Neural crest cell (in vitro differentiated cells): Measurements from ENCODE around the gene RPTOR. TPM values are rescaled to one million over a fixed set of nuclear protein-coding genes. Genes with fewer than 3 reads are reported as not detected.

Experiments used
- DNase-seq: peaks from one replicate; pipeline ENCODE4 v3.0.0; 2021; ENCODE audit warnings: low read depth, mixed read lengths, low spot score
- H3K27ac Mint-ChIP-seq: one replicate; pipeline ENCODE4 v1.8.0; 2021; ENCODE audit warnings: mild to moderate bottlenecking, mixed read lengths; ENCODE audit not compliant: unreplicated experiment
- H3K27me3 Mint-ChIP-seq: 2 replicates; pipeline ENCODE4 v1.8.0; 2021; ENCODE audit warnings: low read depth, mild to moderate bottlenecking, mixed read lengths
- H3K36me3 Mint-ChIP-seq: 2 replicates; pipeline ENCODE4 v1.8.0; 2021; ENCODE audit warnings: low read depth, mild to moderate bottlenecking, mixed read lengths
- H3K4me1 Mint-ChIP-seq: 2 replicates; pipeline ENCODE4 v1.8.0; 2021; ENCODE audit warnings: mixed read lengths
- H3K4me3 Mint-ChIP-seq: one replicate; pipeline ENCODE4 v1.8.0; 2021; ENCODE audit warnings: mild to moderate bottlenecking, mixed read lengths
- H3K9me3 Mint-ChIP-seq: 2 replicates; pipeline ENCODE4 v1.8.0; 2021; ENCODE audit warnings: mixed read lengths
- total RNA-seq: library from RNA; stranded (reverse); gene quantifications from 2 replicates; pipeline ENCODE4 v1.2.1, GENCODE V29; 2021
- TF ChIP-seq, protein P1 (sequence below): fragments of 200-600 bp; sonication (generic); conservative IDR thresholded peaks from 2 replicates; pipeline ENCODE4 v1.5.0; 2021; ENCODE audit warnings: antibody characterized with exemption, mild to moderate bottlenecking

The RPTOR gene
- total RNA-seq, 1 donor from 2014 or later: 41.1 TPM

DNA sequence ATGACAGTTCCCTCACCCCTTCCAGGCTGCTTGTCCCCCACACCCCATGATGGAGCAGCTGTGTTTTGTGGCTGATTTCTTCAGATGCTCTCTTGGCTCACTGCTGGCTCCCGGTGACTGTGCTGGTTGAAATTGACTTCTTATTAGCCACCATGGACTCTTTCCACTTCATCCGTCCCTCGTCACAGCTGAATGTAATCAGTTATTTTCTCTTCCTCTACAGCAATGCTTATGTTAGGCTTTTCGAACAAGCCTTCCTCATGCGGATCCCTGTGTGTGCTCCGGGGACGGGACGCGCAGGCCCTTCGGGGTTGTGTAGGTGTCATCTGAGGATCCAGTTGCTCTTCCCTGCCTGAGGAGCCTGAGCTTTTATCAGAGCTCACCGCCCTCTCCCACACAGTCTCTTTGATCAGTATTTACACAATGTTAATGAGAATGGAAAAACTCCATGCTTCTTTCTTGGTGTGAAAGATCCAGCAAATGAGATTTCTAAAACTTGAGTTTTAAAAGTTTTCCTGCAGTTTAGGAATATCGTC lies 87.5 kb downstream of the RPTOR start:
- no peak for DNase-seq
- no peak overlapping the region for H3K4me3 Mint-ChIP-seq
- peaks cover 2% of the 10 kb centered on the region for H3K36me3 Mint-ChIP-seq
- no peak overlapping the region for H3K27ac Mint-ChIP-seq
- TF ChIP-seq, protein P1, sequence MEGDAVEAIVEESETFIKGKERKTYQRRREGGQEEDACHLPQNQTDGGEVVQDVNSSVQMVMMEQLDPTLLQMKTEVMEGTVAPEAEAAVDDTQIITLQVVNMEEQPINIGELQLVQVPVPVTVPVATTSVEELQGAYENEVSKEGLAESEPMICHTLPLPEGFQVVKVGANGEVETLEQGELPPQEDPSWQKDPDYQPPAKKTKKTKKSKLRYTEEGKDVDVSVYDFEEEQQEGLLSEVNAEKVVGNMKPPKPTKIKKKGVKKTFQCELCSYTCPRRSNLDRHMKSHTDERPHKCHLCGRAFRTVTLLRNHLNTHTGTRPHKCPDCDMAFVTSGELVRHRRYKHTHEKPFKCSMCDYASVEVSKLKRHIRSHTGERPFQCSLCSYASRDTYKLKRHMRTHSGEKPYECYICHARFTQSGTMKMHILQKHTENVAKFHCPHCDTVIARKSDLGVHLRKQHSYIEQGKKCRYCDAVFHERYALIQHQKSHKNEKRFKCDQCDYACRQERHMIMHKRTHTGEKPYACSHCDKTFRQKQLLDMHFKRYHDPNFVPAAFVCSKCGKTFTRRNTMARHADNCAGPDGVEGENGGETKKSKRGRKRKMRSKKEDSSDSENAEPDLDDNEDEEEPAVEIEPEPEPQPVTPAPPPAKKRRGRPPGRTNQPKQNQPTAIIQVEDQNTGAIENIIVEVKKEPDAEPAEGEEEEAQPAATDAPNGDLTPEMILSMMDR: no peak
- H3K4me1 Mint-ChIP-seq: peaks cover 22% of the 10 kb centered on the region
- no peaks in the 10 kb centered on the region for H3K27me3 Mint-ChIP-seq
- peaks cover 3% of the 10 kb centered on the region for H3K9me3 Mint-ChIP-seq

DNA sequence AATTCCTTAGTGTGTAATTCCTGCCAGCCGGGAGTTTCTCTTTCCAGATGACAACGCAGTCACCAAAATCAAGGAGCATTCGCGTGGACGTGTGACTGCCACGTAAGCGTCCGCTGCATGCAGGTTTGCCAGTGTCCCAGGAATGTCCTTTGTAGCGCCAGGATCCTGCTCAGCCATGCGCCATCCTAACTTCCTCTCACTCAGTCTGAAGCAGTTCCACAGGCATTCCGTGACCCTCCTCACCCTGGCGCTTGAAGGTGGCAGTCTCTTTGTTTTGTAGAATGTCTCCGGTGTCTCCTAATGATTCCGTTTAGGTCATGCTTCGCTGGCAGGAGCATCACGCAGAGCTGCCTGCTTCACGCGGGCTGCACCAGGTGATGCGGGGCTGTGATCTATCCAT lies 88.6 kb downstream of the RPTOR start:
- H3K9me3 Mint-ChIP-seq: peaks cover 3% of the 10 kb centered on the region
- H3K36me3 Mint-ChIP-seq: no peaks in the 10 kb centered on the region
- H3K4me3 Mint-ChIP-seq: no peak overlapping the region
- no peak overlapping the region for H3K27ac Mint-ChIP-seq
- no peaks in the 10 kb centered on the region for H3K27me3 Mint-ChIP-seq
- no peak for DNase-seq
- peaks cover 31% of the 10 kb centered on the region for H3K4me1 Mint-ChIP-seq
- TF ChIP-seq, protein P1: no peak

DNA sequence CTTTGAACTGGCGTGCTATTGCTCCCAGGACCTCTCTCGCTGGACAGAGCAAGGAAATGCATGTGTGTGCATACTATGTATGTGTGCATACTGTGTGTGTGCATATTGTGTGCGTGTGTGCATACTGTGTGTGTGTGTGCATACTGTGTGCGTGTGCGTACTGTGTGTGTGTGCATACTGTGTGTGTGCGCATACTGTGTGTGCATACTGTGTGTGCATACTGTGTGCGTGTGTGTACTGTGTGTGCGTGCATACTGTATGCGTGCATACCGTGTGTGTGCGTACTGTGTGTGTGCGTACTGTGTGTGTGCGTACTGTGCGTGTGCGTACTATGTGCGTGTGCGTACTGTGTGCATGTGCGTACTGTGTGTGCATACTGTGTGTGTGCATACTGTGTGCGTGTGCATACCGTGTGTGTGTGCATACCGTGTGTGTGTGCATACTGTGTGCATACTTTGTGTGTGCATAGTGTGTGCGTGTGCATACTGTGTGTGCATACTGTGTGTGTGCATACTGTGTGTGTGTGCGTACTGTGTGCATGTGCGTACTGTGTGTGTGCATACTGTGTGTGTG lies 89.4 kb downstream of the RPTOR start:
- Mint-ChIP-seq H3K27ac (no peak overlapping the region), H3K9me3 (peaks cover 3% of the 10 kb centered on the region), H3K36me3 (no peaks in the 10 kb centered on the region), H3K4me3 (no peak overlapping the region), H3K4me1 (peaks cover 37% of the 10 kb centered on the region), H3K27me3 (no peaks in the 10 kb centered on the region)
- no peak for DNase-seq
- TF ChIP-seq, protein P1: no peak

DNA sequence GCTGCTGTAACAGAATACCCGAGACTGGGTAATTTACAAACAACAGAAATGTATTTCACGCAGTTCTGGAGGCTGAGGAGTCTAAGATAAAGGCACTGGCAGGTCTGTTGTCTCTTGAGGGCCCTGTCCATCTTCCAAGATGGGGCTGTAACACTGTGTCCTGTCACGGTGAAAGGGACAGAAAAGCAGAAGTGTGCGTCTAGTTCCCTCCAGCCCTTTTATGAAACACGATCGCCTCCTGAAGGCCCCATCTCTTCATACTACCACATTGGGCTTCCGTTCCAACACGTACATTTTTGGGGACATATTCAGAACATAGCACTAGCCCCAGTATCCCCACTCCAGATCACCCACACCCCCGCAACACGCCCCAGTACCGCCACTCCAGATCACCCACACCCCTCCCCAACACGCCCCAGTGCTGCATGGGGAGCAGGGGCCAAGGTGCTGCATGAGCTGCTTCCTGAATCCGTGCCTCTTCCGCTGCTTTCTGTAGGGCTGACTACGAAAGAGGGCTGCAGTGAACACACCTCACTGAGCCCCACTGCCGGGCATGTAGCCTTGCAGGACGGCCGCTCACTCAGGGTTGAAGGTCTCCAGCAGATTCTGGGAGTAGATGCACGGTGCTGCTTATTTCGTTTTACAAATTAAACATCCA lies 91.9 kb downstream of the RPTOR start:
- TF ChIP-seq, protein P1: no peak
- no peak for DNase-seq
- no peaks in the 10 kb centered on the region for H3K27me3 Mint-ChIP-seq

DNA sequence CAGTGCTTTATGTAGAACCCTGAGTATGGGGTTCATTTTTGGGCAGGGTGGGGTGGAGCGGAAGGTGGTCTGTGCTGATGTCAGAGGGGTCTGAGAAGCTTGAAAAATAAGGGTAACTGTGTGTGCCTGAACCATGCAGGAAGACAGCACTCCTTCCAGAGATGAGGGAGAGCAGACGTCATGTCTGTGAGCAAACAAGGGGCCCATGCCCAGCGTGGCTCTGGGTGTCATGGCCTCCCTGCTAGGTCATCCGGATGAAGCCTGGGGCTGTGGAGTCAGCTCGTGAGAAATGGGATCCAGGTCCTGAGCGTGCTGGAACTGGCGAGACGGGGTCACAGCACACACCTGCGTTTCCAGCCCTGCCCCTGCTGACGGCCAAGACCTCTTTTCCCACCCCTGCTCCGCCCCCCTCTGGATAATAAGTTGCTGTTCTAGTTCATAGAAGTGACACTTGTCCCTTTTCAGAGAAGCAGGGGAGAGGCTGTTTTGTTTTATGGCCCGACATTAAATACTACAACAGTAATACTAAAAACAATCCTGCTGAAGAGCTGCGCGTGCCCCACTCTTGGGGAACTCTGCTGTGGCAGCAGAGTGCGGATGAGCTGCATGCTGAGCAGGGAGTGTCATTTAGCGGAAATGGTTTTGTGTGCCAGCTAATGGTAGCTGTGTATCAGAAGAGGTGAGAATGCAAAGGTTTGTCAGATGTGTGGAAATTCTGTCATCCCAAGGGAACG lies 92.6 kb downstream of the RPTOR start:
- H3K27me3 Mint-ChIP-seq: no peaks in the 10 kb centered on the region
- no peak for DNase-seq
- H3K27ac Mint-ChIP-seq: peak overlapping the region; percentile 93
- no peaks in the 10 kb centered on the region for H3K36me3 Mint-ChIP-seq
- peaks cover 33% of the 10 kb centered on the region for H3K4me1 Mint-ChIP-seq
- H3K9me3 Mint-ChIP-seq: peaks cover 3% of the 10 kb centered on the region
- TF ChIP-seq, protein P1: no peak
- H3K4me3 Mint-ChIP-seq: no peak overlapping the region

More for the DNA sequence above, 91.9 kb downstream of the RPTOR start:
- Mint-ChIP-seq H3K4me1 (peaks cover 37% of the 10 kb centered on the region), H3K27ac (peak overlapping the region; percentile 93), H3K4me3 (no peak overlapping the region), H3K9me3 (peaks cover 3% of the 10 kb centered on the region), H3K36me3 (no peaks in the 10 kb centered on the region)
